ENCODE results near the gene FXYD3. TPM values are rescaled to one million over a fixed set of nuclear protein-coding genes. Genes with fewer than 3 reads are reported as not detected.

FXYD3 gene
- total and polyA plus RNA-seq, 2 of the 13 experiments (the other 11 are each of a cell fraction or from before 2014, with no cell fraction given), result 4.9 TPM; not detected in 1

DNA sequence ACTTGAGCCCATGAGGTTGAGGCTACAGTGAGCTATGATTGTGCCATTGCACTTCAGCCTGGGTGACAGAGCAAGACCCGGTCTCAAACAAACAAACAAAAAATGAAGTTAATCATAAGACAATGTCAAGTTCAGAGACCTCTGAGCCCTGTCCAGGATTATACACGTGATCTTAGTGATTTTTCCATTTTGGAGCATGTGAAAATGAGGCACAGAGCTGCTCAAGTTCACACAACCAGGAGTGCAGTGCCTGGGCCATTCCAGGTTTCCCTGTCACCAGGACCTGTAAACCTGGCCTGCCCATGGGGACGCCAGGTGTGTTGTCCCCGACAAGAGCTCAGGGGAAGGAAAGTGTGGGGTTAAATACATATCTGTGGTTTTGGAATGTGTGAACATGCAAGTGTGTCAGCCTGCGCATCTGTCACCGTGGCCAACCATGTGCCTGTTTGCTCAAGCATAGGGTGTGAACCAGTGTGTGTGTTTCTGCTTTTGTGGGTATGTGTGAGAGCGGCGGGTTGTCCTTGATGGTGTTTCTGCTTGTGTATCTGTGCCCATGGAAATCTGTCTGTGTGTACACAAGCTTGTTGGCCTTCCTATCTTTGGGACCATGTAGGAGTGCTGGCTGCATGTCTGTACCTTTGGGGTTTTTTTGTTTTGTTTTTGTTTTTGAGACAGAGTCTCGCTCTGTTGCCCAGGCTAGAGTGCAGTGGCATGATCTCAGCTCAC, 21.5 kb downstream of the FXYD3 start (continued):
- TF ChIP-seq, protein P1, sequence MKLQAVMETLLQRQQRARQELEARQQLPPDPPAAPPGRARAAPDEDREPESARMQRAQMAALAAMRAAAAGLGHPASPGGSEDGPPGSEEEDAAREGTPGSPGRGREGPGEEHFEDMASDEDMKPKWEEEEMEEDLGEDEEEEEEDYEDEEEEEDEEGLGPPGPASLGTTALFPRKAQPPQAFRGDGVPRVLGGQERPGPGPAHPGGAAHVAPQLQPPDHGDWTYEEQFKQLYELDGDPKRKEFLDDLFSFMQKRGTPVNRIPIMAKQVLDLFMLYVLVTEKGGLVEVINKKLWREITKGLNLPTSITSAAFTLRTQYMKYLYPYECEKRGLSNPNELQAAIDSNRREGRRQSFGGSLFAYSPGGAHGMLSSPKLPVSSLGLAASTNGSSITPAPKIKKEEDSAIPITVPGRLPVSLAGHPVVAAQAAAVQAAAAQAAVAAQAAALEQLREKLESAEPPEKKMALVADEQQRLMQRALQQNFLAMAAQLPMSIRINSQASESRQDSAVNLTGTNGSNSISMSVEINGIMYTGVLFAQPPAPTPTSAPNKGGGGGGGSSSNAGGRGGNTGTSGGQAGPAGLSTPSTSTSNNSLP (IDR thresholded peaks at IDR 0.05; ENCODE audit: low read depth, low read length), result 0 out of 2 replicates have a peak, but pooled peaks have one; percentile 8
- TF ChIP-seq BRCA1 (CRISPR knock-in tag; IDR thresholded peaks at IDR 0.05), result no peak
- no peak for TF ChIP-seq ZC3H13 (CRISPR knock-in tag; IDR thresholded peaks at IDR 0.05)
- no peak; the same call in 1 of the 2 replicates for TF ChIP-seq KDM5B (CRISPR knock-in tag; IDR thresholded peaks at IDR 0.05; ENCODE audit: borderline replicate concordance)
- TF ChIP-seq ZBED4 (CRISPR knock-in tag; IDR thresholded peaks at IDR 0.05; ENCODE audit: borderline replicate concordance), result no peak
- no peak for TF ChIP-seq HBP1 (CRISPR knock-in tag; IDR thresholded peaks at IDR 0.05; ENCODE audit: low read depth)
- TF ChIP-seq CERS6 (CRISPR knock-in tag; IDR thresholded peaks at IDR 0.05), result no peak
- TF ChIP-seq ZNF883 (CRISPR knock-in tag; IDR thresholded peaks at IDR 0.05; ENCODE audit: not compliant biosample characterization), result peak; percentile 23
- no peak; the same call in 1 of the 2 replicates for TF ChIP-seq MXD4 (CRISPR knock-in tag; IDR thresholded peaks at IDR 0.05)
- TF ChIP-seq, protein P2, sequence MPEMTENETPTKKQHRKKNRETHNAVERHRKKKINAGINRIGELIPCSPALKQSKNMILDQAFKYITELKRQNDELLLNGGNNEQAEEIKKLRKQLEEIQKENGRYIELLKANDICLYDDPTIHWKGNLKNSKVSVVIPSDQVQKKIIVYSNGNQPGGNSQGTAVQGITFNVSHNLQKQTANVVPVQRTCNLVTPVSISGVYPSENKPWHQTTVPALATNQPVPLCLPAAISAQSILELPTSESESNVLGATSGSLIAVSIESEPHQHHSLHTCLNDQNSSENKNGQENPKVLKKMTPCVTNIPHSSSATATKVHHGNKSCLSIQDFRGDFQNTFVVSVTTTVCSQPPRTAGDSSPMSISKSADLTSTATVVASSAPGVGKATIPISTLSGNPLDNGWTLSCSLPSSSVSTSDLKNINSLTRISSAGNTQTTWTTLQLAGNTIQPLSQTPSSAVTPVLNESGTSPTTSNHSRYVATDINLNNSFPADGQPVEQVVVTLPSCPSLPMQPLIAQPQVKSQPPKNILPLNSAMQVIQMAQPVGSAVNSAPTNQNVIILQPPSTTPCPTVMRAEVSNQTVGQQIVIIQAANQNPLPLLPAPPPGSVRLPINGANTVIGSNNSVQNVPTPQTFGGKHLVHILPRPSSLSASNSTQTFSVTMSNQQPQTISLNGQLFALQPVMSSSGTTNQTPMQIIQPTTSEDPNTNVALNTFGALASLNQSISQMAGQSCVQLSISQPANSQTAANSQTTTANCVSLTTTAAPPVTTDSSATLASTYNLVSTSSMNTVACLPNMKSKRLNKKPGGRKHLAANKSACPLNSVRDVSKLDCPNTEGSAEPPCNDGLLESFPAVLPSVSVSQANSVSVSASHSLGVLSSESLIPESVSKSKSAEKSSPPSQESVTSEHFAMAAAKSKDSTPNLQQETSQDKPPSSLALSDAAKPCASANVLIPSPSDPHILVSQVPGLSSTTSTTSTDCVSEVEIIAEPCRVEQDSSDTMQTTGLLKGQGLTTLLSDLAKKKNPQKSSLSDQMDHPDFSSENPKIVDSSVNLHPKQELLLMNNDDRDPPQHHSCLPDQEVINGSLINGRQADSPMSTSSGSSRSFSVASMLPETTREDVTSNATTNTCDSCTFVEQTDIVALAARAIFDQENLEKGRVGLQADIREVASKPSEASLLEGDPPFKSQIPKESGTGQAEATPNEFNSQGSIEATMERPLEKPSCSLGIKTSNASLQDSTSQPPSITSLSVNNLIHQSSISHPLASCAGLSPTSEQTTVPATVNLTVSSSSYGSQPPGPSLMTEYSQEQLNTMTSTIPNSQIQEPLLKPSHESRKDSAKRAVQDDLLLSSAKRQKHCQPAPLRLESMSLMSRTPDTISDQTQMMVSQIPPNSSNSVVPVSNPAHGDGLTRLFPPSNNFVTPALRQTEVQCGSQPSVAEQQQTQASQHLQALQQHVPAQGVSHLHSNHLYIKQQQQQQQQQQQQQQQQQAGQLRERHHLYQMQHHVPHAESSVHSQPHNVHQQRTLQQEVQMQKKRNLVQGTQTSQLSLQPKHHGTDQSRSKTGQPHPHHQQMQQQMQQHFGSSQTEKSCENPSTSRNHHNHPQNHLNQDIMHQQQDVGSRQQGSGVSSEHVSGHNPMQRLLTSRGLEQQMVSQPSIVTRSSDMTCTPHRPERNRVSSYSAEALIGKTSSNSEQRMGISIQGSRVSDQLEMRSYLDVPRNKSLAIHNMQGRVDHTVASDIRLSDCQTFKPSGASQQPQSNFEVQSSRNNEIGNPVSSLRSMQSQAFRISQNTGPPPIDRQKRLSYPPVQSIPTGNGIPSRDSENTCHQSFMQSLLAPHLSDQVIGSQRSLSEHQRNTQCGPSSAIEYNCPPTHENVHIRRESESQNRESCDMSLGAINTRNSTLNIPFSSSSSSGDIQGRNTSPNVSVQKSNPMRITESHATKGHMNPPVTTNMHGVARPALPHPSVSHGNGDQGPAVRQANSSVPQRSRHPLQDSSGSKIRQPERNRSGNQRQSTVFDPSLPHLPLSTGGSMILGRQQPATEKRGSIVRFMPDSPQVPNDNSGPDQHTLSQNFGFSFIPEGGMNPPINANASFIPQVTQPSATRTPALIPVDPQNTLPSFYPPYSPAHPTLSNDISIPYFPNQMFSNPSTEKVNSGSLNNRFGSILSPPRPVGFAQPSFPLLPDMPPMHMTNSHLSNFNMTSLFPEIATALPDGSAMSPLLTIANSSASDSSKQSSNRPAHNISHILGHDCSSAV (CRISPR knock-in tag; IDR thresholded peaks at IDR 0.05; ENCODE audit: borderline replicate concordance), result no peak
- no peak; the same call in 1 of the 2 replicates for TF ChIP-seq ZFP37 (CRISPR knock-in tag; IDR thresholded peaks at IDR 0.05; ENCODE audit: borderline replicate concordance)
